Sigmoid colon (tissue), 7 donors: ENCODE data around the gene KLHL26. TPM values are rescaled to one million over a fixed set of nuclear protein-coding genes. Genes with fewer than 3 reads are reported as not detected.

ENCODE experiments used
- DNase-seq: peaks from one replicate; pipeline ENCODE4 v3.0.0-alpha.2; 2019
- H3K27ac ChIP-seq, 4 donors: fragments of 200-600 bp; sonication (generic); one replicate each; pipeline ENCODE4 v1.5.1; 2016 to 2019; ENCODE audit warnings: mild to moderate bottlenecking in 1 of 4
- H3K27me3 ChIP-seq, 3 donors: fragments of 200-600 bp; sonication (generic); one replicate each; pipeline ENCODE4 v1.5.1; 2019; ENCODE audit warnings: mild to moderate bottlenecking in 1 of 3
- H3K36me3 ChIP-seq, 4 donors: fragments of 200-600 bp; sonication (generic); one replicate each; pipeline ENCODE4 v1.5.1; 2016 to 2019
- H3K4me1 ChIP-seq, 4 donors: fragments of 200-600 bp; sonication (generic); one replicate each; pipeline ENCODE4 v1.5.1; 2017 to 2019
- H3K4me3 ChIP-seq, 4 donors: fragments of 200-600 bp; sonication (generic); one replicate each; pipeline ENCODE4 v1.5.1; 2017 to 2019; ENCODE audit warnings: mild to moderate bottlenecking in 2 of 4, moderate library complexity in 1 of 4
- H3K9me3 ChIP-seq, 4 donors: fragments of 200-600 bp in 3 of 4; sonication (generic) in 3 of 4; one replicate each; pipeline versions ENCODE4 v1.5.1 to v1.6.1; 2013 to 2019
- CTCF ChIP-seq, 4 experiments: fragments of 450-650 bp in 3 of 4; fragments of 200-600 bp in 1 of 4; IDR thresholded peaks; one replicate each; pipeline ENCODE4 v1.5.1; 2016 to 2019; ENCODE audit warnings: antibody characterized with exemption in 4 of 4, mild to moderate bottlenecking in 3 of 4, moderate library complexity in 2 of 4
- EP300 ChIP-seq, 4 donors: sonication (generic); formaldehyde crosslinking; IDR thresholded peaks; one replicate each; pipeline ENCODE4 v1.6.1; 2017; ENCODE audit warnings: antibody characterized with exemption in 4 of 4
- POLR2A ChIP-seq, 2 donors: fragments of 450-650 bp; IDR thresholded peaks; one replicate each; pipeline ENCODE4 v1.6.1; 2016; ENCODE audit warnings: antibody characterized with exemption in 2 of 2, mild to moderate bottlenecking in 2 of 2, moderate library complexity in 2 of 2
- POLR2AphosphoS5 ChIP-seq, 4 donors: sonication (generic); formaldehyde crosslinking; IDR thresholded peaks; one replicate each; pipeline ENCODE4 v1.6.1; 2017; ENCODE audit warnings: antibody characterized with exemption in 4 of 4
- WGBS, 2 donors: extraction: QIAGEN DNeasy Blood & Tissue Kit; methylation state at CpG; one replicate each; pipeline ENCODE4 v1.1.7; 2013; 5-methylcytosine and 5-hydroxymethylcytosine counted together
- intact Hi-C: fragments of 100-400 bp; cut with DNase I; formaldehyde crosslinking; loops from one replicate; pipeline ENCODE4 v1.15.1; 2023
- polyA plus RNA-seq, 3 donors: library from polyadenylated mRNA; stranded (reverse); fragments of 200-250 nt; gene quantifications; one replicate each; pipeline ENCODE4 v1.2.3, GENCODE V29; 2013
- total RNA-seq, 4 donors: library from RNA; depleted of rRNA; stranded (reverse); fragments of >200 nt; gene quantifications; one replicate each; pipeline ENCODE4 v1.1.0, GENCODE V29; 2016
- donor health status: healthy with polysubstance abuse.
- donor health status: Bipolar disorder and iron deficiency.
- donor health status: healthy.

Gene KLHL26
- total RNA-seq (1 to 10 TPM; 3.8 to 8.3 (median 5.9) TPM), polyA plus RNA-seq (1 to 10 TPM; 1.6 to 4.8 (median 1.8) TPM)

GRCh38 chr19:18636969-18637629 is at the start of gene KLHL26:
KLHL26 (plus strand) TSS chr19:18637028; CDS start chr19:18637055, 27 bp downstream.
- no peaks in the 10 kb centered on the region for H3K36me3 ChIP-seq
- H3K27me3 ChIP-seq: no peaks in the 10 kb centered on the region
- H3K9me3 ChIP-seq: no peaks in the 10 kb centered on the region
- H3K4me3 ChIP-seq: peak within 1 kb of the TSS; percentile 72 to 97 (median 92)
- 3 to 5% methylated on average over 47 of the region's 47 CpGs for WGBS, 2 donors
- H3K4me1 ChIP-seq: peaks cover 0 to 26% (median 21%) of the 10 kb centered on the region in 4 donors
- intact Hi-C loops: loop anchor here (2.0 to 5.0 kb wide), 2 partner anchors 46 to 550 kb away; partner anchors contain the start of gene CRTC1
- no peak for DNase-seq
- H3K27ac ChIP-seq: peak within 1 kb of the TSS; percentile 86 to 94 (median 90)
- TF ChIP-seq POLR2AphosphoS5 (IDR thresholded peaks at IDR 0.05) (peak; percentile 81 to 91 (median 86)), EP300 (IDR thresholded peaks at IDR 0.05) (no peak), POLR2A (IDR thresholded peaks at IDR 0.05) (peak; percentile 35 to 45), CTCF (IDR thresholded peaks at IDR 0.05) (no peak)

GRCh38 chr19:18587561-18587960 is 49.3 kb upstream of the KLHL26 start:
- no peaks in the 10 kb centered on the region for H3K9me3 ChIP-seq
- no peak overlapping the region for H3K4me3 ChIP-seq
- TF ChIP-seq CTCF (IDR thresholded peaks at IDR 0.05): no peak
- no peak for TF ChIP-seq POLR2A (IDR thresholded peaks at IDR 0.05)
- no peaks in the 10 kb centered on the region for H3K27me3 ChIP-seq
- intact Hi-C loops: loop anchor here (5.0 kb wide), 3 partner anchors 95 to 245 kb away; partner anchors contain the start of genes CRTC1 and UPF1
- no peak for DNase-seq
- peaks cover 0 to 30% (median 23%) of the 10 kb centered on the region in 4 donors for H3K4me1 ChIP-seq
- WGBS, 2 donors: 92 to 93% methylated on average over 12 of the region's 12 CpGs
- peaks cover 0 to 9% (median 4%) of the 10 kb centered on the region in 4 donors for H3K36me3 ChIP-seq
- peak overlapping the region in 3 of 4 donors; percentile 86 to 93 (median 91) for H3K27ac ChIP-seq

GRCh38 chr19:18587962-18588610 is 48.7 kb upstream of the KLHL26 start:
- 37 to 46% methylated on average over 16 of the region's 16 CpGs for WGBS, 2 donors
- TF ChIP-seq EP300 (IDR thresholded peaks at IDR 0.05) (no peak), CTCF (IDR thresholded peaks at IDR 0.05) (no peak), POLR2AphosphoS5 (IDR thresholded peaks at IDR 0.05) (no peak), POLR2A (IDR thresholded peaks at IDR 0.05) (no peak)
- DNase-seq: no peak
- H3K4me1 ChIP-seq: peaks cover 0 to 30% (median 23%) of the 10 kb centered on the region in 4 donors
- H3K27ac ChIP-seq: peak overlapping the region; percentile 86 to 93 (median 90)
- H3K4me3 ChIP-seq: peak overlapping the region; percentile 78 to 93 (median 85)
- H3K36me3 ChIP-seq: peaks cover 0 to 9% (median 4%) of the 10 kb centered on the region in 4 donors
- H3K9me3 ChIP-seq: no peaks in the 10 kb centered on the region
- no peaks in the 10 kb centered on the region for H3K27me3 ChIP-seq
- intact Hi-C loops: loop anchor here (5.0 kb wide), 3 partner anchors 94 to 244 kb away; partner anchors contain the start of genes CRTC1 and UPF1

- peaks cover 0 to 9% (median 4%) of the 10 kb centered on the region in 4 donors for H3K36me3 ChIP-seq
- H3K9me3 ChIP-seq: no peaks in the 10 kb centered on the region
- H3K27ac ChIP-seq: peak within 1 kb of the TSS; percentile 86 to 93 (median 90)
- peaks cover 0 to 34% (median 25%) of the 10 kb centered on the region in 4 donors for H3K4me1 ChIP-seq
- no peaks in the 10 kb centered on the region for H3K27me3 ChIP-seq
- WGBS, 2 donors: 0 to 1% methylated on average over 72 of the region's 72 CpGs
- intact Hi-C loops: loop anchor here (5.0 kb wide), 3 partner anchors 94 to 244 kb away; partner anchors contain the start of genes CRTC1 and UPF1
- H3K4me3 ChIP-seq: peak within 1 kb of the TSS; percentile 78 to 93 (median 85)
- peak; percentile 94 for DNase-seq
- TF ChIP-seq CTCF (IDR thresholded peaks at IDR 0.05) (peak; percentile 69 to 88 (median 76)), POLR2AphosphoS5 (IDR thresholded peaks at IDR 0.05) (peak in 3 of 4 donors; percentile 52 to 65 (median 63)), POLR2A (IDR thresholded peaks at IDR 0.05) (no peak)
Observed at GRCh38 chr19:18588611-18589379, 48.0 kb upstream of the KLHL26 start, which contains the start of gene REX1BD. REX1BD (plus strand) TSS chr19:18588798; CDS start chr19:18588802, 4 bp downstream.
